NCI-H146 treated with DMSO at 0.1 percent for 48 hours (cell line): Measurements from ENCODE around the gene PBX2.
"Not testable (repeated sequence)": the region's sequence is repeated elsewhere in the genome, so short reads cannot be mapped to it uniquely, and the experiment has no call there.

Experiments
- DNase-seq: peaks from one replicate; lab custom pipeline; 2025; ENCODE audit not compliant: unreplicated experiment; lab: John Stamatoyannopoulos, UW

PBX2 gene

DNA sequence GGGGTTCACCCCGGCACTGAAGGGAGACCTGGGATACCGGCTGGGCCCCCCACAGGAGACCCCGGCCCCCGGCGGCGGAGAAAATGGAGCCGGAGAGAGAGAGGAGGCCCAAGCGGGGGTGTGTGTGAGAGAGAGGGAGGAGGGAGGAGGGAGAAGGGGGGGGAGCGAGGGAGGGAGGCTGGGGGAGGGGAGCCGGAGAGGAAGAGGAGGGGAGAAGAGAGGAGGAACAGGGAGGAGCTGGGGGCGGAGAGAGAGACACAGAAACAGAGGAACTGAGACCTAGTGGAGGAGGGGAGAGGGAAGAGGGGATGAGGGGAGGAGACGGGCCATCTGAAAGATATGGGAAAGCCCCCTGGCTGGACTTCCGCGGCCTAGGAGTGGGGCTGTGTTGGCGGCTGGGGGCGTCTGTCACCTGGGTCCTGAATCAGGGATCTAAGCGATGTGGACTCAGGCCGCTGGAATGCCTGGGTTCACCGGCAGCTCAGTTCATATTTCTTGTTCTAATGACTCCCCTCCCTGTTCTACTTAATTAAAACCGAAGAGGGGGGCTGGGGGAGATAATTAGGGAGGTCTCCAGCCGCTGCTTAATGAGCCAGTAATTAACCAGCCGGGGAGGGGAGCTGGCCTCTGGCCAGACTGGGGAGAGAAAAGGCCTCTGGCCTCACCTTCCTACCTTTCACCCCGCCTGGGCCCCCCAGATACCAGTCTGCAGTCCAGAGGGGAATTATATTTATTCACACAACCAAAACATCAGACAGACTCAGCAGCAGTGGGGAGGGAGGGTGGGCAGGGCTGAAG, at the start of gene PBX2:
Gene PBX2, minus strand, starts transcription at position 149 of the 798 bp plus-strand sequence. CDS start 287 bp downstream, outside the sequence.
- peak; percentile 80 for DNase-seq

DNA sequence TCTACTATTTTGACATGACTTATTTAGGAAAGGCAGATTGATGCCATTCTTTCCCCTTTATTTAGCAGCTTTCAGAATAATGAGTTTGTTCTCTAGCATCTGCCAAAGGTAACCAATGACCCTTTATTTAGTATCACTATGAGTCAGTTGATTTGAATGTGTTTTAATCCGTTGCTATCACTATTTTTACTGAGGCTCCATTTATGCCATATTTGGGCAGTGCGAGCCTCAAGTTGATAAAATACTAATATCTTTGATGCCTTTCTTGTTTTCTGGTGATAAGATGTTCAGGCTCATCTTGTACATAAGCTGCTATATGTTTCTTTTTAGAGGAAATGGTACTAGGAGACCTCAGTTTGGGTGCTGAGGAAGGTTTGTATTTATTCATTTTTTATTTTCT, 49.5 kb upstream of the PBX2 start:
- DNase-seq: no peak

DNA sequence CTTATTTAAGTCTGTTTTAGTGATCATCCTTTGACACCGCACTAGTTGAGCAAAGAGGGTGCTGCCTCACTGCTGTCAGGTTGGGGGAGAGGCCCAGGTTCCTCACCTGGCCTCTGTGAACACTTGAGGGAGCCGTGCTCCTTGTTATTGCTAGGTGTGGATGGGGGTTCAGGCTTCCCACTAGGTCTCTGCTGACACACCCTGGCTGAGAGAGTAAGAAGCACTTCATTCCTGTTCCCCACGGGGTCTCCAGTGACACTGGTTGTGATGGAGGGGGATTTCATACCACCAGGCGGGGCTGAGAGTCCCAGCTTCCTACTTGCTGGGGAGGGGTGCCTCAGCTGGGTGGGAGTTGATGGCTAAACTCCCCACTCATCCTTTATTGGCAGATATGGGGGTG, 44.9 kb upstream of the PBX2 start:
- no peak for DNase-seq

GRCh38 chr6:32226434-32226833, 36.4 kb upstream of the PBX2 start:
- DNase-seq: no peak

DNA sequence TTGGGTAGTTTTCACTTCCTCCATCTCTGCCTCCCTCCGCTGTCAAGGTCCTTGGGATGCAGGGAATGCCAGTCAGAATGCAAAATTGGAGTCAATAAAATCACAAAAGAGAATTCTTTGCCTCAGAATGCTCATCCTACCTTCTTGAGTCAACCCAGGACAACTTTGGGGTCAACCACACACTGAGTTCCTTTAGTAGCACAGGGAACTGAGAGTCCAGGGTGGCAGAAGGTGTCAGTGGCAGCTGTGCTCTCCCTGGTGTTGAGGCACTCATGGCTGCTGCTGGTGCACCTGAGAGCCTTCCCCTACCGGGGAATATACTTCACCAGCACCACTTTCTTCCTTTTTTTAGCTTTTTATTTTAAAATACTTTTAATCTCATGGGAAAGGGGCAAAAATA, 34.7 kb upstream of the PBX2 start:
- DNase-seq: no peak

DNA sequence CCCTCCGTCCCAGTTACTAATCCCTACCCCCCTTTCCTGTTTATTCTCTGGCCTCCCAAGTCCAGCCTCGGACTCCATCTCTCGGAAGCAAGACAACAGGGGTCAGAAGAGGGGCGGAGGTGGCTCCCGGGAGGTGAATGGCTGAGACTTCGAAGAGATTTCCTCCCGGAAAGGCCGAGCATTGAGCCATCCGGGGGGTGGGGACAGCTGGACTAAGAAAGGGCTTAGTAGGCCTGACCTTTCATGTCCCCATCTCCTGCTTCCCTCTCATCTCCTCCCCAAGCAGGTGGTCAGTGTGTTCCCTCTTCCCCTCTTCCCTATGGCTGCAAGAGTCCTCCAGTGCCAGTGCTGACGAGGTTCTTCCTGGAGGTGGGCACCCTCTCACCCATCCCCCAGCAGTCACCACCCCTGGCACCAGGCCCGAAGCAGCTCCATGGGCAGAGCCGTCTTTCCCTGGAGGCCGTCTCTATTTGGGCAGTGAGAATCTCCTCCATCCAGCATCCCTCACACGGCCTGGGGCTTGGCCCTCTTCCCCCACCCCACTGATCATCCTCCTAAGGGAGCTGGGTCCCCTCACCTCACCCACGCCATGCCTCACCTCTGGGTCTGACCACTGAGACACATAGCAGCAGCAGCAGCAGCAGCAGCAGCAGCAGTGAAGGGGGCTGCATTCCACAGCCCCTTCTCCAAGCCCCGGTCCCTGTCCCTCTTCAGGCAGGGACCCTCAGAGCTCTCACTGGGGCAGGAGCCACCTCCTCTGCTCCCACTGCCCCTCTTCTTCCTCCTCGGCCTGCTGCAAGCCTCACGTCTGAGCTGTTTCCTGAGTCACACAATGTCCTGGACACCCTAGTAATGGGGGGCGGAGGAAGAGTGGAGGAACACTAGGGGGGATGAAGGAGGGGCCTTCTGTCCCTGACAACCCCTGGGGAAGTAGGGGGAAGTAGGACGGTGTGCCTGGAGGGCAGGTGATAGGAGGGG, 33.5 kb upstream of the PBX2 start, which contains the start of gene NOTCH4:
Gene NOTCH4, minus strand, starts transcription at position 810 of the 978 bp plus-strand sequence. Its CDS starts 139 bp downstream, at position 671.
- no peak for DNase-seq

DNA sequence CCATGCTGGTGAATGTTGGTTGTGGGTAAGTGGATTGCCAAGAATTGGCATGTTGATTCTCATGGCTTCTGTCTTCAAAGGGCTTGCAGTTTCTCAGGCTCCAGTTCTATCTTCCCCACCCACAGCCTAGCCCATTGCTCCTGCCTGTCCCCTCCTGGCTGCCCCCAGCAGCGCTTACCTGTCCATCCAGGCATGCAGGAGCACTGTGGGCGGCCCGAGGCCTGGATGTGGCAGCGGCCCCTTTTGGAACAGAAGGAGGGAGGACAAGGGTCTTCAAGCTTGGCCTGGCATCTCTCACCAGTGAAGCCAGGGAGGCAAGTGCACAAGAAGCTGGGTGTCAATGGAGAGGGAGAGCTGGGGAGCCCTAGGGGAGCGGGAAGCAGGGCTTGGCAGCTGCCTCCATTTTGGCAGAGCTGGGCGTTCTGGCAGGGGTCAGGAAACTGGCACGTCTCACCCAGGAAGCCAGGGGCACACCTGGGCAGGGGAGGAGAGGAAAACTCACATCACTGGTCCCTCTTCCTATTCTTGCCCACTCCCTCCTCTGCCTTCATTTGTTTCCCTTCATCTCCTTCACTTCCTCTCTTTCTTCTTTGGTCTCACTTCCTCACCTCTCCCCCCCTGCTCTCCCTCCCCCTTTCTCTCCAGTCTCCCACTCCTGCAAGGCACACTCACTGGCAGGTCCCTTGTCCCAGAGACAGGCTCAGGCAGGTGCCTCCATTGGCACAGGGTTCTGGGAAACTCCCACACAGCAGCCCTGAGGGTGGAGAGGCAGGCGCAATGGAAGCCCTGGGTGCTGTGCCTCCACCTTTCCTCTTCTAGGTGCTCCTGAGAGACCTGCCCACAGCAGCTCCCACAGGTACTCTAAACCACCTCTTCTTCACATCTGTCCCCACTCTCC, 32.6 kb upstream of the PBX2 start:
- DNase-seq: no peak

DNA sequence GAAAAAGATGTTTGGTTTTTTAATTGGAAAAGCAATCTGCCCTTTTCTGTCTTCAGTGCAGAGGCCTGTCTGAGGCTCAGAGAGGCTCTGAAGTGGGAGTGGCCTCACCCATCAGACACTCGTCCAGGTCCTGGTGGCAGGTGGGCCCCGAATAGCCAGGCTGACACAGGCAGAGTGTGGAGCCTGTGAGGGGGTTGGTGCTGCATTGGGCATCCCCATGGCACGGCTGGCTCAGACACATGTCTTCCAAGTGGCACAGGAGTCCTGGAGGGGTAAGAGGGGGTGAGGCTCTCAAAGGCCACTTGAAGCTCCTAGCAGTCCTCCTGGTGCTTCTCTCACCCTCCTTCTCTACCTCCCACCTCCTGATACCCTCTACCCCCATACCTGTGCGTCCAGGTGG, 30.0 kb upstream of the PBX2 start:
- DNase-seq: no peak

GRCh38 chr6:32218167-32218566, 28.2 kb upstream of the PBX2 start:
- no peak for DNase-seq

- peak; percentile 11 for DNase-seq
Measured at GRCh38 chr6:32216998-32217397, 27.0 kb upstream of the PBX2 start.

- DNase-seq: no peak
Measured at GRCh38 chr6:32216285-32216684, 26.3 kb upstream of the PBX2 start.

DNA sequence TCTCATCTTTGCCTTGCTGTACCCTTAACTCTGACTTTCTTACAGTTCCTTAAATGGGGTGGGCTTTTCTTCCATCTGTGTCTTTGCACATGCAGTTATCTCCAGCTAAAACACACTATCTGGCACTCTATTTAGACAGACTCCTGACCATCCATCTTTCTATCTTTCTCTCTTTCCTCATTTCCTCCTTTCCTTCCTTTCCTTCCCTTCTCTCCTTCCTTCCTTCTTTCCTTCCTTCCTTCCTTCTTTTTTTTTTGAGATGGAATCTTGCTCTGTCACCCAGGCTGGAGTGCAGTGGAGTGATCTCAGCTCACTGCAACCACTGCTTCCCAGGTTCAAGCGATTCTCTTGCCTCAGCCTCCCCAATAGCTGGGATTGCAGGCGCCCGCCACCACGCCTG, 25.6 kb upstream of the PBX2 start:
- DNase-seq: no peak

GRCh38 chr6:32214126-32214525, 24.1 kb upstream of the PBX2 start:
- DNase-seq: no peak

- no peak for DNase-seq
Measured at GRCh38 chr6:32213649-32214048, 23.6 kb upstream of the PBX2 start.

DNA sequence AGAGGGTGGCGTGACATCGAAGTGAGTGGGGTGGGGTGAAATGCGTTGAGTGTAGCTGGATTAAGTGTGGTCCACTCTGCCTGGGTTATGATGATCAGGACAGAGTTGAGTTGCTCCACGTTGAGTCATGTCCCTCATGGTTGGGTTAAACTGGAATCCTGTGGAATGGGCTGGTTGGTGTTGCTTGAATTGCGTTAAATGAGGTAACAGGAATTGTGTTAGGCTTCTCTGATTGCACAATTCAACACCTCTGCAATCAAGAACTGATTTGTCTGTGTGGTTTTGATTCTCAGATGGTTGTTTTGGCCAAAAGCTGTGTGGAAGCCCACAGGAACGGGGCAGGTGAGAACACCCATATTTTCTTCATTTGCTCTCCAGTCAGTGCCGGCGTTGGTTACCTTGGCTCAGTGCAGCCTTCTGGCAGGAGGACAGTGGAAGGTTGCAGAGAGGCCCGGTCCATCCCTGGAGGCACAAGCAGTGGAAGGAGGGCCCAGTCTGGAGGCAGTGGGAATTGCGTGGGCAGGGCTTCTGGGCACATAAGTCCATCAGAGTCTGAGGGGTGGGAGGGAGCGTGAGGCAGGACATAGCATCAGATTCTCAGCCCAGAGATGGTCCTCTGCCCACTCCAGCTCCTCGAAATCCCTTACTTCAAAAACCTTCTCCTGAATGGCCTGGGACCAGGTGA, 22.2 kb upstream of the PBX2 start:
- DNase-seq: no peak

- not testable (repeated sequence) for DNase-seq
Measured at GRCh38 chr6:32211432-32211831, 21.4 kb upstream of the PBX2 start.

GRCh38 chr6:32210191-32210601, 20.2 kb upstream of the PBX2 start:
- DNase-seq: no peak

GRCh38 chr6:32208996-32209395, 19.0 kb upstream of the PBX2 start:
- DNase-seq: no peak

- DNase-seq: no peak
Measured at GRCh38 chr6:32204268-32204715, 14.3 kb upstream of the PBX2 start.
